ENCODE data around the gene GLI3. TPM values are rescaled to one million over a fixed set of nuclear protein-coding genes. Genes with fewer than 3 reads are reported as not detected.

GLI3 gene
- total and polyA plus RNA-seq, 10 of the 15 experiments (the other 5 are each of a cell fraction or from before 2014, with no cell fraction given) = 0.01 TPM; not detected in 8

DNA sequence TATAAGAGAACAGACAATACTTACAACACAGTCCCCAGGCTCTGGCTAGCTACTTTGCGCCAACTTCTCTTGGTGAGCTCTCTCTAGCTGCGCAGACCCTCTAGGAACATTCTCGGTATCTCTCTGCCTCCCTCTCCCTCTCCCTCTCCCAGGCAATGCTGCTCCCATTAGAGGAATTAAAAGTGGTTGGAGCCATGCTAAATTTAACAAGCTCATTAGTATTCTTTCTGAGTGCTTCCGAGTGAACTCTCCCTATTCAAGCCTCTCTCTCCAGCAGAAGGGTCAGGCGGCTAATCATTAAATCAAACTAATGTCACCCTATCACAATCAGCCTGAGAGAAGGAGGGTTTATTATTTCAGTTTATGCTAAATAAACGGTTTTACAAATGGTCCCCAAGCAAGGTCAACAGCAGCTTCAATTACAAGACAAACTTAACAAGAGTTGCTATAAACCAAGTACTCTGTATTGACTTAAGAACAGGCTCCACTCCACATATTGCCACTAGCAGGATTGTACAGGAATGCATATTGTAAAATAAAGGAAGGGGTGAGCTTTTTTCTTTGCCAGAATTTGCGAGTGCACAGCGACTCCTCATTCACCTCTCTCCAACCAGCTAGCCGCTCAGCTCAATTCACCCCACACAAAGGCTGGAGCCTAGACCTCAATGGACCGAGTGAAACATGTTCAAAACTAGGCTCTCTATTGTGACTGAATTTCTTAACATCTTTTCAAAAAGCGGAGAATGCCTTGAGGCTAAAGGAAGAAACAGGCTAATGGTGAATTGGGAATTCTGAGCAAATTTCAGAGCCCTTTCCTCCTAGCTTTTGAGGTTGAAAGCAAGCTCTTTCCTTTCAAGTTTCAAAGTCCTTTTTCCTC, 84.4 kb downstream of the GLI3 start:
- intact Hi-C loops (cut with micrococcal nuclease; ENCODE audit: unreplicated experiment) = no loop called here
- Histone ChIP-seq H3K4me3 (no peak overlapping the region), H4K20me1 (ENCODE audit: control insufficient read depth, insufficient read depth) (no peaks in the 10 kb centered on the region), H3K36me3 (ENCODE audit: control insufficient read depth in 2 of 2, insufficient read depth in 2 of 2, low read length in 1 of 2) (no peaks in the 10 kb centered on the region), H3K9ac (ENCODE audit: control insufficient read depth, insufficient read depth, low read length) (no peak overlapping the region), H3K4me2 (ENCODE audit: control insufficient read depth, insufficient read depth) (no peak overlapping the region), H2AFZ (ENCODE audit: control insufficient read depth, low read depth, low read length) (no peak overlapping the region), H3K79me2 (ENCODE audit: control insufficient read depth, insufficient read depth, low read length) (no peaks in the 10 kb centered on the region), H3K27ac (ENCODE audit: control insufficient read depth, insufficient read depth) (no peak overlapping the region), H3K4me1 (ENCODE audit: control insufficient read depth, insufficient read depth, low read length) (no peaks in the 10 kb centered on the region), H3K27me3 (replicated peaks in 1 of 2; ENCODE audit: control insufficient read depth in 2 of 2, insufficient read depth in 2 of 2, low read length in 1 of 2) (no peaks in the 10 kb centered on the region), H3K9me3 (replicated peaks; ENCODE audit: control insufficient read depth, insufficient read depth, low read length) (no peaks in the 10 kb centered on the region)
- no peak for ATAC-seq
- TF ChIP-seq, protein P1, sequence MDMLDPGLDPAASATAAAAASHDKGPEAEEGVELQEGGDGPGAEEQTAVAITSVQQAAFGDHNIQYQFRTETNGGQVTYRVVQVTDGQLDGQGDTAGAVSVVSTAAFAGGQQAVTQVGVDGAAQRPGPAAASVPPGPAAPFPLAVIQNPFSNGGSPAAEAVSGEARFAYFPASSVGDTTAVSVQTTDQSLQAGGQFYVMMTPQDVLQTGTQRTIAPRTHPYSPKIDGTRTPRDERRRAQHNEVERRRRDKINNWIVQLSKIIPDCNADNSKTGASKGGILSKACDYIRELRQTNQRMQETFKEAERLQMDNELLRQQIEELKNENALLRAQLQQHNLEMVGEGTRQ (IDR thresholded peaks at IDR 0.05; ENCODE audit: borderline replicate concordance, low read depth, low read length) = no peak
- TF ChIP-seq, protein P2, sequence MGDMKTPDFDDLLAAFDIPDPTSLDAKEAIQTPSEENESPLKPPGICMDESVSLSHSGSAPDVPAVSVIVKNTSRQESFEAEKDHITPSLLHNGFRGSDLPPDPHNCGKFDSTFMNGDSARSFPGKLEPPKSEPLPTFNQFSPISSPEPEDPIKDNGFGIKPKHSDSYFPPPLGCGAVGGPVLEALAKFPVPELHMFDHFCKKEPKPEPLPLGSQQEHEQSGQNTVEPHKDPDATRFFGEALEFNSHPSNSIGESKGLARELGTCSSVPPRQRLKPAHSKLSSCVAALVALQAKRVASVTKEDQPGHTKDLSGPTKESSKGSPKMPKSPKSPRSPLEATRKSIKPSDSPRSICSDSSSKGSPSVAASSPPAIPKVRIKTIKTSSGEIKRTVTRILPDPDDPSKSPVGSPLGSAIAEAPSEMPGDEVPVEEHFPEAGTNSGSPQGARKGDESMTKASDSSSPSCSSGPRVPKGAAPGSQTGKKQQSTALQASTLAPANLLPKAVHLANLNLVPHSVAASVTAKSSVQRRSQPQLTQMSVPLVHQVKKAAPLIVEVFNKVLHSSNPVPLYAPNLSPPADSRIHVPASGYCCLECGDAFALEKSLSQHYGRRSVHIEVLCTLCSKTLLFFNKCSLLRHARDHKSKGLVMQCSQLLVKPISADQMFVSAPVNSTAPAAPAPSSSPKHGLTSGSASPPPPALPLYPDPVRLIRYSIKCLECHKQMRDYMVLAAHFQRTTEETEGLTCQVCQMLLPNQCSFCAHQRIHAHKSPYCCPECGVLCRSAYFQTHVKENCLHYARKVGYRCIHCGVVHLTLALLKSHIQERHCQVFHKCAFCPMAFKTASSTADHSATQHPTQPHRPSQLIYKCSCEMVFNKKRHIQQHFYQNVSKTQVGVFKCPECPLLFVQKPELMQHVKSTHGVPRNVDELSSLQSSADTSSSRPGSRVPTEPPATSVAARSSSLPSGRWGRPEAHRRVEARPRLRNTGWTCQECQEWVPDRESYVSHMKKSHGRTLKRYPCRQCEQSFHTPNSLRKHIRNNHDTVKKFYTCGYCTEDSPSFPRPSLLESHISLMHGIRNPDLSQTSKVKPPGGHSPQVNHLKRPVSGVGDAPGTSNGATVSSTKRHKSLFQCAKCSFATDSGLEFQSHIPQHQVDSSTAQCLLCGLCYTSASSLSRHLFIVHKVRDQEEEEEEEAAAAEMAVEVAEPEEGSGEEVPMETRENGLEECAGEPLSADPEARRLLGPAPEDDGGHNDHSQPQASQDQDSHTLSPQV (IDR thresholded peaks at IDR 0.05) = no peak
- TF ChIP-seq MYC (IDR thresholded peaks at IDR 0.05; ENCODE audit: insufficient read depth, insufficient read length, insufficient replicate concordance, low read length, severe bottlenecking) (no peak), CBX3 (IDR thresholded peaks at IDR 0.05; ENCODE audit: borderline replicate concordance, low read depth) (no peak), STAT1 (conservative IDR thresholded peaks at IDR 0.05) (no peak), HDGF (IDR thresholded peaks at IDR 0.05) (no peak)
- 45% methylated on average over 11 of the region's 11 CpGs for WGBS (ENCODE audit: insufficient coverage, insufficient replicate concordance, low lambda C conversion rate, missing lambda C conversion rate)
- BruUV-seq (replicated peaks) = no TSS peak
- SMC1A ChIA-PET (ENCODE audit: uncharacterized antibody, unreplicated experiment) = interaction anchor here (0.5 kb wide), 1 partner anchor 41 kb away, joined by 3 read pairs; no protein-coding TSS in a partner anchor
- POLR2A ChIA-PET = no interaction called here
- no peak for FAIRE-seq
- DNase-seq (ENCODE audit: low read depth, low spot score) = no peak
- in situ Hi-C loops (cut with MboI) = no loop called here
- CTCF ChIA-PET = interaction anchor here (1.2 kb wide), 1 partner anchor 11 kb away, joined by 3 read pairs; no protein-coding TSS in a partner anchor
- RAD21 ChIA-PET (ENCODE audit: unreplicated experiment) = no interaction called here

Measured in GM12878 (cell line).